DND-41 (cell line): Measurements from ENCODE around the gene ARL2.

Experiments
- ATAC-seq: fragments of 200-7000 bp; cut with Tn5 transposase; 3 replicates; pipeline ENCODE4 v1.9.1; 2021; ENCODE audit warnings: low read depth; ENCODE audit not compliant: insufficient read depth
- DNase-seq: peaks from one replicate; pipeline ENCODE4 v3.0.0-alpha.2; 2020
- H2AFZ ChIP-seq: 2 replicates; pipeline ENCODE4 v1.6.0; 2012; ENCODE audit warnings: low read depth, low read length
- H3K27ac ChIP-seq: 2 replicates; pipeline ENCODE4 v1.5.1; 2012; ENCODE audit warnings: low read length, inconsistent platforms
- H3K27me3 ChIP-seq: fragments of 200-600 bp; sonication (generic); 2 replicates; pipeline ENCODE4 v1.6.0; 2012; ENCODE audit warnings: low read length, mild to moderate bottlenecking, inconsistent platforms; ENCODE audit not compliant: insufficient read depth, poor library complexity
- H3K36me3 ChIP-seq: 2 replicates; pipeline ENCODE4 v1.5.1; 2012; ENCODE audit warnings: low read length, inconsistent platforms; ENCODE audit not compliant: insufficient read depth
- H3K4me1 ChIP-seq: 2 replicates; pipeline ENCODE4 v1.5.1; 2012; ENCODE audit warnings: mild to moderate bottlenecking, low read length; ENCODE audit not compliant: insufficient read depth
- H3K4me2 ChIP-seq: 2 replicates; pipeline ENCODE4 v1.6.0; 2012; ENCODE audit warnings: mild to moderate bottlenecking, moderate library complexity, low read length, inconsistent platforms; ENCODE audit not compliant: insufficient read depth
- H3K4me3 ChIP-seq, 2 experiments: fragments of 200-600 bp in 1 of 2; shearing (Covaris generic) in 1 of 2; 2 replicates each; pipeline ENCODE4 v1.5.1; 2012 to 2016; ENCODE audit warnings: inconsistent platforms in 2 of 2, low read length in 2 of 2, mild to moderate bottlenecking in 2 of 2, low read depth in 1 of 2, moderate library complexity in 1 of 2
- H3K79me2 ChIP-seq: 2 replicates; pipeline ENCODE4 v1.6.0; 2012; ENCODE audit warnings: low read length, inconsistent platforms; ENCODE audit not compliant: insufficient read depth
- H3K9ac ChIP-seq: 2 replicates; pipeline ENCODE4 v1.6.0; 2012; ENCODE audit warnings: low read depth, mild to moderate bottlenecking, inconsistent platforms, low read length, moderate library complexity
- H3K9me3 ChIP-seq: 2 replicates; pipeline ENCODE4 v1.5.1; 2012; ENCODE audit warnings: low read length, moderate library complexity, mild to moderate bottlenecking, inconsistent platforms; ENCODE audit not compliant: insufficient read depth, severe bottlenecking
- H4K20me1 ChIP-seq: 2 replicates; pipeline ENCODE4 v1.6.0; 2012; ENCODE audit warnings: low read length; ENCODE audit not compliant: insufficient read depth
- EZH2 ChIP-seq: IDR thresholded peaks from 3 replicates; pipeline ENCODE4 v1.6.1; 2012; ENCODE audit warnings: borderline replicate concordance, low read depth, mild to moderate bottlenecking, moderate library complexity, low read length, inconsistent platforms; ENCODE audit not compliant: severe bottlenecking
- TF ChIP-seq, protein P1 (sequence below): IDR thresholded peaks from 2 replicates; pipeline ENCODE4 v1.5.1; 2012; ENCODE audit warnings: borderline replicate concordance, low read length, moderate library complexity, mild to moderate bottlenecking; ENCODE audit not compliant: poor library complexity, severe bottlenecking; ENCODE audit errors: extremely low read depth

The ARL2 gene

DNA sequence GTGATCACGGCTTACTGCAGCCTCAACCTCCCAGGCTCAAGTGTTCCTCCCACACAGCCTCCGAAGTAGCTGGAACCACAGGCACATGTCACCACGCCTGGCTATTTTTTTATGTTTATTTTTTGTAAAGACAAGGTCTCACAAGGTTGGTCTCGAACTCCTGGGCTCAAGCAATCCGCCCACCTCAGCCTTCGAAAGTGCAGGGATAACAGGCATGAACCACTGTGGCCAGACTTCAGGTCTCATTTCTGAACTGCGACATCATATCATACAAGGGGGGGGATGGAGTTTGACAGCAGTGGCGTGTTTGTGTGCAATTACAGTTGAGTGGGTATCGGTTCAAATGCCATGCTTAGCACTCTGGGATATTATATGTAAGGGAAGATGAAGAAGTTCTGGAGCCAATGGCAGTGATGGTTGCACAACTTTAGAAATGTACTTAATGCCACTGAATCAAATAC lies 37.5 kb downstream of the ARL2 start:
- no peak overlapping the region for H3K4me2 ChIP-seq
- H3K4me3 ChIP-seq = no peak overlapping the region
- no peaks in the 10 kb centered on the region for H3K4me1 ChIP-seq
- no peak for ATAC-seq
- TF ChIP-seq EZH2 = no peak
- TF ChIP-seq, protein P1, sequence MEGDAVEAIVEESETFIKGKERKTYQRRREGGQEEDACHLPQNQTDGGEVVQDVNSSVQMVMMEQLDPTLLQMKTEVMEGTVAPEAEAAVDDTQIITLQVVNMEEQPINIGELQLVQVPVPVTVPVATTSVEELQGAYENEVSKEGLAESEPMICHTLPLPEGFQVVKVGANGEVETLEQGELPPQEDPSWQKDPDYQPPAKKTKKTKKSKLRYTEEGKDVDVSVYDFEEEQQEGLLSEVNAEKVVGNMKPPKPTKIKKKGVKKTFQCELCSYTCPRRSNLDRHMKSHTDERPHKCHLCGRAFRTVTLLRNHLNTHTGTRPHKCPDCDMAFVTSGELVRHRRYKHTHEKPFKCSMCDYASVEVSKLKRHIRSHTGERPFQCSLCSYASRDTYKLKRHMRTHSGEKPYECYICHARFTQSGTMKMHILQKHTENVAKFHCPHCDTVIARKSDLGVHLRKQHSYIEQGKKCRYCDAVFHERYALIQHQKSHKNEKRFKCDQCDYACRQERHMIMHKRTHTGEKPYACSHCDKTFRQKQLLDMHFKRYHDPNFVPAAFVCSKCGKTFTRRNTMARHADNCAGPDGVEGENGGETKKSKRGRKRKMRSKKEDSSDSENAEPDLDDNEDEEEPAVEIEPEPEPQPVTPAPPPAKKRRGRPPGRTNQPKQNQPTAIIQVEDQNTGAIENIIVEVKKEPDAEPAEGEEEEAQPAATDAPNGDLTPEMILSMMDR = no peak
- no peak overlapping the region for H3K27ac ChIP-seq
- H3K9ac ChIP-seq = no peak overlapping the region
- no peak overlapping the region for H2AFZ ChIP-seq
- no peaks in the 10 kb centered on the region for H3K27me3 ChIP-seq
- H3K9me3 ChIP-seq = no peaks in the 10 kb centered on the region
- H3K36me3 ChIP-seq = 0 out of 2 replicates have a peak, but pooled peaks cover under 1% of the 10 kb centered on the region
- no peaks in the 10 kb centered on the region; the same call in none of the 2 replicates for H4K20me1 ChIP-seq
- no peaks in the 10 kb centered on the region for H3K79me2 ChIP-seq
- no peak for DNase-seq

DNA sequence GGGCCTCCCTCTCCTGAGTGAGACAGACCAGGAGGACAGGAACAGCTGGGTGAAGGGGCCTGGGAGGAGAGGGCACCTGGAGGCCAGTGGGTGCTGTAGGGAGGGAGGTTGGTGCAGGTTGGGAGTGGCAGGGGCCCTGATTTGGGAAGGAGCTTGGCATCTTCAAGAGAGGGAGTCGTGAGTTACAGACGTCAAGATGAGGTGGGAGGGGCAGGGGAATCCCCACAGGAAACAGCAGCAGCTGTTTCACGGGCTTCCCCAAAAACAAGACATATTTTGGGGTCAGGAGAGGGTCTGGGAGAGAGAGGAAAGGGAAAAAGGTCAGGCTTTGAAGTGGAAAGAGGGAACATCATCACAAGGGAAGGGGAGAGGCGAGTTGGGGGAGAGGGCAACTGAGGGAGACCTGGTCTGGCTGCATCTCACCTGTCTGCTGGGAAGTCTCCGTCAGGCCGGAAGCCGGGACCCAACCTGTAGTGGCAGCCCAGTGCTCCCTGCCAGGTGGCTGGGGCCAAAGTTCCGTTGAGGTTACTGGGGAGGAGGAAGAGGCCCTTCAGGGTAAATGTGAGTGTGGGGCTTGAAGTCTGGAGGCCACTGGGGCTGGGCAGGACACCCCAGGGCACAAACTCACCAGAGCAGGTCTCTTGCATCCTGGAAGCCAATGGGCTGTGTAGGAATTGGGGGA lies 40.0 kb downstream of the ARL2 start:
- H3K9me3 ChIP-seq = no peaks in the 10 kb centered on the region
- no peaks in the 10 kb centered on the region; the same call in 1 of the 2 replicates for H4K20me1 ChIP-seq
- no peak overlapping the region for H3K4me2 ChIP-seq
- ATAC-seq (no peak), DNase-seq (no peak)
- H3K4me3 ChIP-seq = no peak overlapping the region
- H3K4me1 ChIP-seq = no peaks in the 10 kb centered on the region
- no peak overlapping the region for H3K27ac ChIP-seq
- no peak for TF ChIP-seq EZH2
- TF ChIP-seq, protein P1 = no peak
- H3K27me3 ChIP-seq = no peaks in the 10 kb centered on the region
- H3K9ac ChIP-seq = no peak overlapping the region
- H2AFZ ChIP-seq = no peak overlapping the region
- no peaks in the 10 kb centered on the region for H3K79me2 ChIP-seq
- no peaks in the 10 kb centered on the region for H3K36me3 ChIP-seq

DNA sequence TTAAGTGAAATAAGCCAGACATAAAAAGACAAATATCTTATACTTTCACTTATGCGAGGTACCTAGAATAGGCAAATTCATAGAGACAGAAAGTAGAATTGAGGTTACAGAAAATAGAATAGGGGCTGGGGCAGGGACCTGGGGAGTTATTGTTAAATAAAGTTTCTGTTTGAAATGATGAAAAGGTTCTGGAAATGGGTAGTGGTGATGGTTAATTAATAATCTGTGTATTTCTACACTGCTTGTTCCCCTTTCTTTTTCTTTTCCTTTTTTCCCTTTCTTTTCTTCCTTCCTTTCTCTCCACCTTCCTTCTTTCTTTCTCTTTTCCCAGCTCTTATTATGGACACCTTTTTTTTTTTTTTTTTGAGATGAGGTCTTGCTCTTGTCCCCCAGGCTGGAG lies 41.6 kb downstream of the ARL2 start:
- H3K9me3 ChIP-seq = no peaks in the 10 kb centered on the region
- no peak overlapping the region for H3K27ac ChIP-seq
- H2AFZ ChIP-seq = no peak overlapping the region
- ATAC-seq (no peak), DNase-seq (no peak)
- H3K4me1 ChIP-seq = no peaks in the 10 kb centered on the region
- no peak overlapping the region for H3K4me2 ChIP-seq
- H3K27me3 ChIP-seq = no peaks in the 10 kb centered on the region
- no peaks in the 10 kb centered on the region; the same call in 1 of the 2 replicates for H4K20me1 ChIP-seq
- H3K36me3 ChIP-seq = no peaks in the 10 kb centered on the region
- H3K9ac ChIP-seq = no peak overlapping the region
- no peak overlapping the region for H3K4me3 ChIP-seq
- TF ChIP-seq, protein P1 = no peak
- TF ChIP-seq EZH2 = no peak
- no peaks in the 10 kb centered on the region for H3K79me2 ChIP-seq
